Lower lobe of right lung (tissue), 2 donors: Measurements from ENCODE around the gene PROSER2. TPM values are rescaled to one million over a fixed set of nuclear protein-coding genes. Genes with fewer than 3 reads are reported as not detected.

Experiments used
- ATAC-seq, 2 donors: fragments of 200-7000 bp; cut with Tn5 transposase; one replicate each; pipeline ENCODE4 v1.9.1; 2020 to 2022; ENCODE audit warnings: mild to moderate bottlenecking in 2 of 2, moderate library complexity in 2 of 2
- DNase-seq: peaks from one replicate; pipeline ENCODE4 v3.0.0-alpha.2; 2020
- H3K27ac ChIP-seq: fragments of 200-600 bp; one replicate; pipeline ENCODE4 v1.8.0; 2022
- H3K27me3 ChIP-seq: fragments of 200-600 bp; one replicate; pipeline ENCODE4 v1.8.0; 2022; ENCODE audit warnings: low read depth
- H3K36me3 ChIP-seq: fragments of 200-600 bp; one replicate; pipeline ENCODE4 v1.8.0; 2022; ENCODE audit warnings: mild to moderate bottlenecking
- H3K4me1 ChIP-seq: fragments of 200-600 bp; one replicate; pipeline ENCODE4 v1.8.0; 2022
- H3K4me3 ChIP-seq: fragments of 200-600 bp; one replicate; pipeline ENCODE4 v1.8.0; 2022; ENCODE audit warnings: mild to moderate bottlenecking
- H3K9me3 ChIP-seq: fragments of 200-600 bp; one replicate; pipeline ENCODE4 v1.8.0; 2022
- CTCF ChIP-seq: fragments of 200-600 bp; IDR thresholded peaks from one replicate; pipeline ENCODE4 v1.8.0; 2022; ENCODE audit warnings: antibody characterized with exemption, mild to moderate bottlenecking
- intact Hi-C: fragments of 100-400 bp; cut with DNase I; formaldehyde crosslinking; loops from one replicate; pipeline ENCODE4 v1.11.0; 2022
- total RNA-seq: library from RNA; stranded (reverse); fragmentation: NEBNext Ultra II Directional; extraction: Animal tissue kit (Norgen Biotek cat#: 25700); gene quantifications from one replicate; pipeline ENCODE4 v1.2.1, GENCODE V29; 2021
- donor health status: DM: no; HTN: yes; CAD: no; lungs with severe emphysema.

Gene PROSER2
- total RNA-seq, 1 donor from 2014 or later, result 18.0 TPM

GRCh38 chr10:11813855-11814567 is 9.1 kb upstream of the PROSER2 start:
- Histone ChIP-seq H3K4me1 (peaks cover 3% of the 10 kb centered on the region), H3K9me3 (no peaks in the 10 kb centered on the region), H3K4me3 (no peak overlapping the region), H3K27ac (peak overlapping the region; percentile 28), H3K27me3 (no peaks in the 10 kb centered on the region), H3K36me3 (no peaks in the 10 kb centered on the region)
- ATAC-seq (peak; percentile 54 to 70), DNase-seq (no peak)
- intact Hi-C loops, result no loop called here
- TF ChIP-seq CTCF, result no peak

DNA sequence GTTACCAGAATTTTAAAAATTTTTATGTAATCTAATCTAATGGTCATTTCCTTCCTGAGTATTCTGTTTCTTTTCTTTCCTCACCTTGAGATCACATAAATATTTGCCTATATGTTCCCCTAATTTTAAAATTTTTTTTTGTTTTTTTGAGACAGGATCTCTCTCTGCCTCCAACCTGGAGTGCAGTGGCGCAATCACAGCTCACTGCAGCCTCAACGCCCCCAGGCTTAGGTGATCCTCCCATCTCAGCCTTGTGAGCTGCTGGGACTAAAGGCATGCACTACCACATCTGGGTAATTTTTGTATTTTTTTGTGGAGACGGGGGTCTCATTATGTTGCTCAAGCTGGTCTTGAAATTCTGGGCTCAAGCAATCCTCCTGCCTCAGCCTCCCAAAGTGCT is 4.1 kb upstream of the PROSER2 start:
- intact Hi-C loops, result no loop called here
- no peak for DNase-seq
- H3K36me3 ChIP-seq, result no peaks in the 10 kb centered on the region
- H3K4me3 ChIP-seq, result no peak overlapping the region
- H3K4me1 ChIP-seq, result peaks cover 11% of the 10 kb centered on the region
- no peak overlapping the region for H3K27ac ChIP-seq
- no peaks in the 10 kb centered on the region for H3K27me3 ChIP-seq
- no peak for ATAC-seq
- TF ChIP-seq CTCF, result no peak
- no peaks in the 10 kb centered on the region for H3K9me3 ChIP-seq

DNA sequence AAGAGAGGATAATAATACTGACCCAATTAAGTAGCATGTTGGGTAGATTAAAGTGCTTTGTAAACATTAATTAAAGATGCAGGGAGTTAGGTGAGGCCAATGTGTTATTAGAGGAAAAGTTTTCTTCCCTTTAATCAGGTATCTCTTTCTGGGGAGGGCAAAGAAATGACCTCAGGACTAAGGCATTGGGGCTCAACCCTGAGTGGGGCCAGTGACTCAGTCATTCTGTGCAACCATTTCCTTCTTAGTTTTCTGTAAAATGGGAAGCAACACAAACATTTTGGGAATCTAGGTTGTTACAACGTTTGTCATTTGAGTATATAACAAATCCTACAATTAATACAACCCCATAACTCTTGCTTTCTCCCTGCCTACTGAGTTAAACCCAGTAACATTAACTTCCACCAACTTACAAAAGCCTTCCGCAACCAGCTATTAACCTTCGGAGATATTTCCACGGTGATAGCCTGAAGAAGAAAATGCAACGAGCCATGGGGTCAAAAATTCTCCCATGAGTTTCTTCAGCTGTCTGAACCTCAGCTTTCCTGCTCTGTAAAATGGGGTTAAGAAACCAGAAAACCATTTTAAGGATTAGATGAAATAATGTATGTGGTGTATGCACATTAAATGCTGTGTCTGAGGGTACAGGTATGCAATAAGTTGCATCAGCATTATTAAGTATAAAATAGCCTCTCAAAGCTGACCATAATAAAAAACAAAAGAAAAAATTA is 965 bp upstream of the PROSER2 start:
- Histone ChIP-seq H3K9me3 (no peaks in the 10 kb centered on the region), H3K27me3 (no peaks in the 10 kb centered on the region), H3K4me1 (peaks cover 22% of the 10 kb centered on the region), H3K4me3 (no peak overlapping the region), H3K36me3 (no peaks in the 10 kb centered on the region), H3K27ac (no peak overlapping the region)
- DNase-seq (no peak), ATAC-seq (no peak)
- no peak for TF ChIP-seq CTCF
- intact Hi-C loops, result no loop called here

- ATAC-seq (no peak), DNase-seq (no peak)
- Histone ChIP-seq H3K27me3 (no peaks in the 10 kb centered on the region), H3K9me3 (no peaks in the 10 kb centered on the region), H3K4me1 (peaks cover 22% of the 10 kb centered on the region), H3K36me3 (no peaks in the 10 kb centered on the region), H3K4me3 (peak overlapping the region; percentile 71), H3K27ac (peak overlapping the region; percentile 85)
- TF ChIP-seq CTCF, result no peak
- intact Hi-C loops, result no loop called here
These were observed 391 bp upstream of the PROSER2 start for GRCh38 chr10:11822809-11823121.

GRCh38 chr10:11823989-11824346 is 812 bp downstream of the PROSER2 start:
- ATAC-seq (no peak), DNase-seq (no peak)
- peaks cover 26% of the 10 kb centered on the region for H3K4me1 ChIP-seq
- H3K36me3 ChIP-seq, result no peaks in the 10 kb centered on the region
- peak overlapping the region; percentile 71 for H3K4me3 ChIP-seq
- no peaks in the 10 kb centered on the region for H3K27me3 ChIP-seq
- intact Hi-C loops, result no loop called here
- H3K9me3 ChIP-seq, result no peaks in the 10 kb centered on the region
- TF ChIP-seq CTCF, result no peak
- peak overlapping the region; percentile 85 for H3K27ac ChIP-seq
